Effector CD4-positive, alpha-beta T cell (primary cell): ENCODE measurements around the gene GLOD4.

Experiments
- DNase-seq: peaks from one replicate; pipeline ENCODE4 v3.0.0-alpha.2; 2020

GLOD4 gene

GRCh38 chr17:737561-738113, 44.4 kb downstream of the GLOD4 start:
- no peak for DNase-seq

DNA sequence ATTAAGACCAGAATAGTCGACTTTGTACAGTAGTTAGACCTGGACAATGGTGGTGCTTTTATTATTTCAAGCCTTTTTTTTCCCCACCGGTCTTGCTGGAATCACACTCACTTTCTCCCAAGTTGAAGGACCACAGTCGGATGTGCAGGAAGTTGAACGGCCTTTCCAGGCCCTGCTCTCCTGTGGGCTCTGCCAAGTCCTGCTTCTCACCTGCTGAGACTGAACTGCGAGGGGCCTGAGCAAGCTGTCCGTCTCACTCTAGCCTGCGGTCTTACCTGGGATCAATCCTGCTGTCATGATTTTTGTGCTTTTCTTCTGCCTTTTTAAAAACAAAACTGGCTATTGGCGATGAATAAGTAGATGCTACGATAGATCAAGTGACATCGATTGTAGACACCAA, 48.3 kb downstream of the GLOD4 start:
- DNase-seq: no peak

GRCh38 chr17:732902-733720, 49.0 kb downstream of the GLOD4 start:
- no peak for DNase-seq

DNA sequence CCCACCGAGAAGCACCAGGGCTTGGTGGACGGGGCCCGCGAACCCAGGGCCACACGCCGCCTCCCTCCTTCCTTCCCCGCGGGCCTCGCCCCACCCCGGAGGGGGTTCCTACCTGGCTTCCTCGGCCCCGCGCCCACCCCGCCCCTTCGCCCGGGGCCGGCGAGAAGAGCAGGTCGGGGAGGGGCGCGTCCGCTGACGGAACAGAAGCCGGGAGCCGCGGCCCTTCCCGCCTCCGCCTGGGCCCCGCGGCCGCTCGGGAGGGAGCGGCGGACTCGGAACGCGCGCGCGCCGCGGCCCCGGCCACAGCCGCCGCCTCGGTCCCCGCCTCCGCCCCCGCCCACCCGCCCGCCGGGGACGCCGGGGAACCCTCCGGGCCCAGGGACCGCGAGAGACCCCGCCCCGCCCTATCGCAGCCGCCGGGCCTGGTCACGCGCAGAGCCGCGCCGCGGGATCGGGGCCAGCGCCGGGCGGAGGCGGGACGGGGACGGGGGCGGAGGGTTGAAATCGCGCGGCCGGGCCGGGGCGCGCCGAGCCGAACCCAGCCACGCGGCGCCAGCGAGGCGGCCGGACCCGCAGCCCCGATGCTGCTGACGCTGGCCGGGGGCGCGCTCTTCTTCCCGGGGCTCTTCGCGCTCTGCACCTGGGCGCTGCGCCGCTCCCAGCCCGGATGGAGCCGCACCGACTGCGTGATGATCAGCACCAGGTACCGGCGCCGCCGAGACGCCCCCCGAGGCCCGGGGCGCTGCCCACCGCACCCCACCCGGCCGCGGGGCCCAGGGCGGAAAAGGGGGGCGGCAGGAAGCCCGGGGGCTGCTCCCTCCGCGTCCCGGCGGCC, 49.8 kb downstream of the GLOD4 start, which contains the start of gene TLCD3A:
Gene TLCD3A, plus strand, starts transcription at position 530 of the 835 bp plus-strand sequence. Its CDS starts 52 bp downstream, at position 582.
- peak; percentile 36 for DNase-seq

DNA sequence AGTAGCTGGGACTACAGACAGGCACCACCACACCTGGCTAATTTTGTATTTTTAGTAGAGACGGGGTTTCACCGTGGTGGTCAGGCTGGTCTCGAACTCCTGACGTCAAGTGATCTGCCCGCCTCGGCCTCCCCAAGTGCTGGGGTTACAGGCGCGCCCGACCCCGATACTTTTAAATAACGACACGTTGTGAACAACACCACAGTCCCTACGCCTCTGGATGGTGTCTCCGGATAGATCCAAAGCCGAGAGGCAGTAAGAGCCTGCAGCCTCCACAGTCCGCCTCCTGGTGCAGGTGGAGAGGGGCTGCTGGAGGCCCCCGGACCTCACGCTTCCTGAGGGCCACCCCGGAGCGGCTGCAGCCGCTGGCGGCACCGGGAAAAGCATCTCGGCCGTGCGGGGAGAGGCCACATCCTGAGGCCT, 50.4 kb downstream of the GLOD4 start:
- DNase-seq: no peak

DNA sequence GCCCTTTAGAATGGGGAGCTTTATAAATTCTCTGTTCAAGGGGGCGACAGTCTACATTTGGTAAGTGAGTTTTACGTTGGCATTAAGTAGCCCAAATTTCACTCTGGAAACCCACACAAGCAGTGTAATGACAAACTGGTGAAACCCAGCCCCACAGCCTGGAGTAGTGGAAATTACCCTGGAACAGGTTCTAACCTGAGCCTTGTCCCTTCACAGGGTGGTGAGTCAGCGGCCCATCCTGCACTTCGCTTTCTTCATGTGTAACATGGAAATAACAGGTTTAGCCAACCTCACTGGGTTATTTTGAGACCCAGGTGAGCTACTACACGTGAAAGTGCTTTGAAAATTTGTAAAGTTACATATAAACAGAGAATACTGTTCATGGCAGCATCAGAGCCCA, 53.2 kb downstream of the GLOD4 start:
- no peak for DNase-seq

DNA sequence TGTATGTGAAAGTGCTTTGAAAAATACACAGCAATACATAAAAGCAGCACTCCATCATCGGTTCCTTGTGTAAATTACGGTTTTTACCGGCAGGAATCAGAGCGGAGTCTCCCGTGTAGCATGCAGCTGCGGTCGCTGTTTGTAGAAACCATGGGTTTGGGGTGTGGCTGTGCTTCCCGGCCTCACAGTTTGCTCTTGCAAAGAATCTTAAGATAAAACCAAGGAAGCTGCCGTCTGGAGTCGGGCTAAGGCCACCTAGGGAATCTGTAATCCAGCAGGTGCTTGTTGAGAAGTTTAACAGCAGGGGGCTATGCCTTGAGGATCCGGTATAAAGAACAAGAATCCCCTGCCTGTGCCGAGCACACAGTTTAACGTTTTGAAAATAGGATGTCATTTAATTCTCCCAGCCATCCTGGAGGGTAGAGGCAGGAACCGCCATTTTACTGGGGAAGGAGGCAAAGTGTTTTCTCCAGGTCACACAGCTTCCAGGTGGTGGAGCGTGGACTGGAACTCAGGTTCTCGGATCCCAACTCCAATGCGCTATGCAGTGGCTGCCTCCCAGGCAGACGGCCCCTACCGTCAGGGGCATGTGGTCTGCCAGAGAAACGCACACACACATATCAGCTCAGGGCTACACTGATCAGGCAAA, 55.7 kb downstream of the GLOD4 start:
- no peak for DNase-seq

GRCh38 chr17:725746-726145, 56.3 kb downstream of the GLOD4 start:
- no peak for DNase-seq

GRCh38 chr17:725084-725483, 57.0 kb downstream of the GLOD4 start:
- DNase-seq: no peak

GRCh38 chr17:721540-721937, 60.5 kb downstream of the GLOD4 start:
- no peak for DNase-seq

DNA sequence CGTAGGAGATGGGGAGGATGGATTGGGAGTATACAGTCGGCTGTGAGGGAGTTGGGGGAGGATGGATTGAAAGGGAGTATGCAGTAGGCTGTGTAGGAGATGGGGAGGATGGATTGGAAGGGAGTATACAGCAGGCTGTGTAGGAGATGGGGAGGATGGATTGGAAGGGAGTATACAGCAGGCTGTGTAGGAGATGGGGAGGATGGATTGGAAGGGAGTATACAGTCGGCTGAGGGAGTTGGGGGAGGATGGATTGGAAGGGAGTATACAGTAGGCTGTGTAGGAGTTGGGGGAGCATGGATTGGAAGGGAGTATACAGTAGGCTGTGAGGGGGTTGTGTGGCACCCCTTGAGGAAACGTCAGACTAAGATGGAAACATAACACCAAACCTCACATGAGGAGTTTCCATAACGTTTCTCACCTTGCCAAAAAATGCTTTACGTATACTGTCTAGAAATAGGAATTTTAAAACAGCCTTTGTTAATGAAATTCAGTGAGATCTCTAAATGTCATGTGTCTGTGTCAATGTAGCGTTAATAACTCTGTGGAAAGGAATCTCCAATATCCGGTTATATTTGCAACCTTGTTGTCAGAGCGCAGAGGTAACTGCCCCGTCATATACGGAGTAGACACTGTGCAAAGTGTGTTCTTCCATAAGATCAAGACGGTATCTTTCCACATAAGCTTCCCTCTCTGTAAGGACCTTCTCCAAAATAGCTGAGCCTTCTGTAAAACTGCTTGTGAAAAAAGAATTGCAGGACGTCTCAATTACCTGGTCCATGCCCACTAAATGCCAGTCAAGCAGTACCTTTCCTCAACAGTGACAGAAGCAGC, 61.2 kb downstream of the GLOD4 start:
- no peak for DNase-seq

DNA sequence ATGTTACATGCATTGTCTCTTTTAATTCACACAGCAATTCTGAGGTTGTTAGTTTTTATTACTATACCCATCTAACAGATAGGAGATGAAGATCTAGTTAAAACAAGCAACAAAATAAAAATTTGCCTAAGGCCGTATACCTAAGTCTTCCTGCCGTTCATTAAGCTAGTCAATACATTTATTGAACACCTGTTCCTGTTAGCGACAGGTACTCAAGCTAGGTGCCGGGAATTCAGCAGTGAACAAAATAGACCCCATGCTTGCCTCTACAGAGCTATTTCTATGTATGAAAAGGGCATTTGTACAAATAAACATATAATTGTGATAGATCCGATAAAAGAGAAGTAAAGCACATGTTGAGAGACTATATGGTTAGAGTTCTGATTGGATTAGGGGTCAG, 64.0 kb downstream of the GLOD4 start:
- DNase-seq: no peak
